Thyroid gland (tissue), 4 donors: Measurements from ENCODE around the gene HEXD. TPM values are rescaled to one million over a fixed set of nuclear protein-coding genes. Genes with fewer than 3 reads are reported as not detected.

ENCODE experiments used
- DNase-seq, 2 donors: peaks; one replicate each; pipeline ENCODE4 v3.0.0-alpha.2; 2019
- H3K27ac ChIP-seq, 3 donors: fragments of 200-600 bp; sonication (generic); 1 replicate in 2 of 3; 2 replicates in 1 of 3; pipeline ENCODE4 v1.5.1; 2016 to 2019; ENCODE audit warnings: mild to moderate bottlenecking in 1 of 3, moderate library complexity in 1 of 3
- H3K27me3 ChIP-seq: fragments of 200-600 bp; sonication (generic); one replicate; pipeline ENCODE4 v1.5.1; 2019
- H3K36me3 ChIP-seq, 2 donors: fragments of 200-600 bp; sonication (generic); one replicate each; pipeline ENCODE4 v1.5.1; 2016 to 2019
- H3K4me1 ChIP-seq, 2 donors: fragments of 200-600 bp; sonication (generic); one replicate each; pipeline ENCODE4 v1.5.1; 2017 to 2019
- H3K4me3 ChIP-seq, 3 donors: fragments of 200-600 bp; sonication (generic); replicated peaks in 1 of 3; 1 replicate in 2 of 3; 2 replicates in 1 of 3; pipeline ENCODE4 v1.5.1; 2016; ENCODE audit warnings: mild to moderate bottlenecking in 1 of 3
- H3K9me3 ChIP-seq: fragments of 200-600 bp; sonication (generic); one replicate; pipeline ENCODE4 v1.5.1; 2017
- CTCF ChIP-seq, 6 experiments: fragments of 200-600 bp in 3 of 6; fragments of 450-650 bp in 3 of 6; sonication (generic) in 3 of 6; IDR thresholded peaks; one replicate each; pipeline ENCODE4 v1.5.1; 2016 to 2019; ENCODE audit warnings: antibody characterized with exemption in 6 of 6, mild to moderate bottlenecking in 2 of 6, inconsistent platforms in 1 of 6, moderate library complexity in 1 of 6
- POLR2A ChIP-seq, 2 donors: fragments of 450-650 bp; IDR thresholded peaks; one replicate each; pipeline ENCODE4 v1.6.1; 2017; ENCODE audit warnings: antibody characterized with exemption in 2 of 2, mild to moderate bottlenecking in 2 of 2, moderate library complexity in 1 of 2
- WGBS, 2 donors: methylation state at CpG; one replicate each; pipeline ENCODE4 v1.1.5; 2017; 5-methylcytosine and 5-hydroxymethylcytosine counted together
- intact Hi-C: fragments of 100-400 bp; cut with DNase I; formaldehyde crosslinking; loops from one replicate; pipeline ENCODE4 v1.15.1; 2023
- total RNA-seq, 4 donors: library from RNA; depleted of rRNA; stranded (reverse); fragments of >200 nt; gene quantifications; one replicate each; pipeline ENCODE4 v1.2.3, GENCODE V29; 2016

The HEXD gene
- total RNA-seq, 4 donors from 2014 or later: 33.2 to 72.7 (median 40.9) TPM

DNA sequence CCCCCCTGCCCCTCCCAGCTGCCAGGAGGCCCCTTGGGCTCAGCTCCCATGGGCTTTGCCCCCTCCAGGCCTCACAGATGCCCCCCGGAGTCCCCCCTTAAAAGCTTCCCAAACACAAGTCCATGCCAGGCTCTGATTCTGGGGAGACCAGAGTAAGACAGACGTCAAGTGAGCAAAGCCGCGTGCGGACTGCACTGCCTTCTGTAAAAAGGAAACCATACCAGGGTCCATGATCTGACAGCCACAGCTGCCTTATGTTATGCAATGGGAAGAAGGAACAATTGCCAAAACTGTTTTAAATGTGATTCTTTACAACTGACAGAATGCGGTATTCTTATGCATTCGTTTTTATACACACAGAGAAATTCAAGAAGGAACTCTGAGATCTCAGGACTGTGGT, 17.9 kb upstream of the HEXD start:
- H3K9me3 ChIP-seq: no peaks in the 10 kb centered on the region
- H3K27me3 ChIP-seq: no peaks in the 10 kb centered on the region
- intact Hi-C loops: no loop called here
- H3K4me3 ChIP-seq: no peak overlapping the region
- peaks cover 0 to 7% of the 10 kb centered on the region in 2 donors for H3K36me3 ChIP-seq
- DNase-seq: no peak
- TF ChIP-seq CTCF (IDR thresholded peaks at IDR 0.05) (no peak), POLR2A (IDR thresholded peaks at IDR 0.05) (no peak)
- H3K4me1 ChIP-seq: no peaks in the 10 kb centered on the region
- 84 to 91% methylated on average over 7 of the region's 7 CpGs for WGBS, 2 donors
- H3K27ac ChIP-seq: no peak overlapping the region

DNA sequence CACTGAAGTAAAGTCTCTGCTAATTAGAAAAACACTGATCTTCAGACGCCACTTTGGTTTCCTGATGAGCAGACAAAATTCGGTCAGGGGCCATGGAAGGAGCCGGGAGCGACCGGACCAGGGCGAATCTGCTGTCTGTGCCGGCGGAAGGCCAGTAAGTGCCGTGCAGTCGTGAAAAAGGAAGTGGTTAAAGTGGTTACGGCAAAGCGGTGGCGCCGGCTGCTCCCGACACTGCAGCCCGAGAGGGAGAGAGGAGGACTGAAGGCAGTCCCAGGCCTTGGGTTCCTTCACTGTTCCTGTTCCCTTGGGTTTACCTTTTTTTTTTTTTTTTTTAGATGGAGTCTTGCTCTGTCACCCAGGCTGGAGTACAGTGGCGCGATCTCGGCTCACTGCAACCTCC, 17.3 kb upstream of the HEXD start:
- no peaks in the 10 kb centered on the region for H3K4me1 ChIP-seq
- H3K27me3 ChIP-seq: no peaks in the 10 kb centered on the region
- no peak for DNase-seq
- 91 to 94% methylated on average over 19 of the region's 19 CpGs for WGBS, 2 donors
- H3K4me3 ChIP-seq: no peak overlapping the region
- H3K27ac ChIP-seq: no peak overlapping the region
- TF ChIP-seq POLR2A (IDR thresholded peaks at IDR 0.05) (no peak), CTCF (IDR thresholded peaks at IDR 0.05) (no peak)
- H3K9me3 ChIP-seq: no peaks in the 10 kb centered on the region
- intact Hi-C loops: no loop called here
- peaks cover 0 to 7% of the 10 kb centered on the region in 2 donors for H3K36me3 ChIP-seq

GRCh38 chr17:82402865-82403264, 15.3 kb upstream of the HEXD start:
- Histone ChIP-seq H3K27me3 (no peaks in the 10 kb centered on the region), H3K4me1 (no peaks in the 10 kb centered on the region), H3K27ac (no peak overlapping the region), H3K9me3 (no peaks in the 10 kb centered on the region), H3K4me3 (no peak overlapping the region), H3K36me3 (peaks cover 0 to 7% of the 10 kb centered on the region in 2 donors)
- intact Hi-C loops: no loop called here
- WGBS, 2 donors: 94 to 96% methylated on average over 7 of the region's 7 CpGs
- TF ChIP-seq CTCF (IDR thresholded peaks at IDR 0.05): no peak
- TF ChIP-seq POLR2A (IDR thresholded peaks at IDR 0.05): no peak
- no peak for DNase-seq

GRCh38 chr17:82403662-82404660, 14.2 kb upstream of the HEXD start:
- intact Hi-C loops: no loop called here
- Histone ChIP-seq H3K9me3 (no peaks in the 10 kb centered on the region), H3K36me3 (peaks cover 0 to 7% of the 10 kb centered on the region in 2 donors), H3K27ac (no peak overlapping the region), H3K4me3 (no peak overlapping the region), H3K4me1 (no peaks in the 10 kb centered on the region), H3K27me3 (no peaks in the 10 kb centered on the region)
- WGBS, 2 donors: 95 to 96% methylated on average over 62 to 67 of the region's 67 CpGs
- no peak for TF ChIP-seq POLR2A (IDR thresholded peaks at IDR 0.05)
- no peak for TF ChIP-seq CTCF (IDR thresholded peaks at IDR 0.05)
- DNase-seq: no peak

DNA sequence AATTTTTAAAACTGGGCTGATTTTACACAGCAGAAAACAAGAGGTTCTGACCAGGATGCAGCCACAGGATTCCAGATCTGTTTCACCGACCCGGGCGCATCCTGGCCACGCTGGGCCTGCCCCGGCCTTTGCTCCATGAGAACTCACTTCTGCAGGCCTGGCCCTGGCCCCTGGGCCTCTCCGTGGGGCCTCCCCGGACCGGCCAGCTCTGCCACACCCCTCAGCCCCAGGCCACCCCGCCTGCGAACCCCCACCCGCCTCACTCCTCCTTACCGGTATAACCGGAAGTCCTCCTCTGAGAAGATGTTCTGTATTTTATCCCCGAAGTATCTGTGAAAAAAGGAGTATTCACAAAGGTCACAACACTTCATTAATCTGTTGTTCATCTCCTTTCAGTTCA, 13.1 kb upstream of the HEXD start:
- no peaks in the 10 kb centered on the region for H3K27me3 ChIP-seq
- WGBS, 2 donors: 93 to 94% methylated on average over 10 to 14 of the region's 14 CpGs
- no peaks in the 10 kb centered on the region for H3K4me1 ChIP-seq
- H3K27ac ChIP-seq: no peak overlapping the region
- H3K36me3 ChIP-seq: peaks cover 0 to 7% of the 10 kb centered on the region in 2 donors
- TF ChIP-seq CTCF (IDR thresholded peaks at IDR 0.05): no peak
- TF ChIP-seq POLR2A (IDR thresholded peaks at IDR 0.05): no peak
- H3K9me3 ChIP-seq: no peaks in the 10 kb centered on the region
- intact Hi-C loops: no loop called here
- no peak for DNase-seq
- H3K4me3 ChIP-seq: no peak overlapping the region
